HG02852 (cell line): Measurements from ENCODE around the gene ACSF2.

Source experiments
- ATAC-seq: cut with Tn5 transposase; IDR thresholded peaks from one replicate; pipeline ENCODE4 v1.9.1; 2021; ENCODE audit warnings: mild to moderate bottlenecking, moderate library complexity; ENCODE audit not compliant: unreplicated experiment

The ACSF2 gene

GRCh38 chr17:50521514-50521913 lies 95.5 kb downstream of the ACSF2 start:
- no peak for ATAC-seq

GRCh38 chr17:50522766-50523165 lies 96.7 kb downstream of the ACSF2 start:
- ATAC-seq: no peak

- ATAC-seq: no peak
These were observed 97.2 kb downstream of the ACSF2 start for GRCh38 chr17:50523208-50523607.
